B cell (primary cell): ENCODE results near the gene NOTCH4.

Experiments
- EZH2 ChIP-seq: IDR thresholded peaks from 2 replicates; pipeline ENCODE4 v1.6.1; 2012; ENCODE audit warnings: borderline replicate concordance, low read depth, mild to moderate bottlenecking, moderate library complexity, low read length; ENCODE audit not compliant: insufficient read depth, poor library complexity, severe bottlenecking
- TF ChIP-seq, protein P1 (sequence below): fragments of 200-600 bp; IDR thresholded peaks from one replicate; pipeline ENCODE4 v1.8.0; 2022; ENCODE audit warnings: antibody characterized with exemption, mild to moderate bottlenecking

DNA sequence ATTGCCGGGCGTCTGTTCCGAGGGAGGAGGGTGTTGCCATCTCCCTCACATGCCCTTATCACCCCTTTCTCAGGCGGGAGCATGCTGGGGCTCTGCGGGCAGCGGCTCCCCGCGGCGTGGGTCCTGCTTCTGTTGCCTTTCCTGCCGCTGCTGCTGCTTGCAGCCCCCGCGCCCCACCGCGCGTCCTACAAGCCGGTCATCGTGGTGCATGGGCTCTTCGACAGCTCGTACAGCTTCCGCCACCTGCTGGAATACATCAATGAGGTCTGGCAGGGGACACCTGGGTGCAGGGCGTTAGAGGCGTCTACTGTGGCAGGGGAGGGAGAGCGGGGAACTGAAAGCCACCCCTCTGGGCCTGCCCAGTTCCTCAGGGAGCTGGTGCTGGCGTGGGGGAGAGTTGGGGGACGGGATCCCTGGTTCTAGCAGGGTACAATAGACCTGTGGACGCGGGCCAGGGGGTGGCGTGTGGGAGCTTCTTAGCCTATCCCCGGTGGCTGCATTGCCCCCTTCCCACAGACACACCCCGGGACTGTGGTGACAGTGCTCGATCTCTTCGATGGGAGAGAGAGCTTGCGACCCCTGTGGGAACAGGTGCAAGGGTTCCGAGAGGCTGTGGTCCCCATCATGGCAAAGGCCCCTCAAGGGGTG is 69.2 kb downstream of the NOTCH4 start:
- TF ChIP-seq, protein P1, sequence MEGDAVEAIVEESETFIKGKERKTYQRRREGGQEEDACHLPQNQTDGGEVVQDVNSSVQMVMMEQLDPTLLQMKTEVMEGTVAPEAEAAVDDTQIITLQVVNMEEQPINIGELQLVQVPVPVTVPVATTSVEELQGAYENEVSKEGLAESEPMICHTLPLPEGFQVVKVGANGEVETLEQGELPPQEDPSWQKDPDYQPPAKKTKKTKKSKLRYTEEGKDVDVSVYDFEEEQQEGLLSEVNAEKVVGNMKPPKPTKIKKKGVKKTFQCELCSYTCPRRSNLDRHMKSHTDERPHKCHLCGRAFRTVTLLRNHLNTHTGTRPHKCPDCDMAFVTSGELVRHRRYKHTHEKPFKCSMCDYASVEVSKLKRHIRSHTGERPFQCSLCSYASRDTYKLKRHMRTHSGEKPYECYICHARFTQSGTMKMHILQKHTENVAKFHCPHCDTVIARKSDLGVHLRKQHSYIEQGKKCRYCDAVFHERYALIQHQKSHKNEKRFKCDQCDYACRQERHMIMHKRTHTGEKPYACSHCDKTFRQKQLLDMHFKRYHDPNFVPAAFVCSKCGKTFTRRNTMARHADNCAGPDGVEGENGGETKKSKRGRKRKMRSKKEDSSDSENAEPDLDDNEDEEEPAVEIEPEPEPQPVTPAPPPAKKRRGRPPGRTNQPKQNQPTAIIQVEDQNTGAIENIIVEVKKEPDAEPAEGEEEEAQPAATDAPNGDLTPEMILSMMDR: peak; percentile 64
- no peak for TF ChIP-seq EZH2
